H1 (cell line): ENCODE data around the gene PIMREG. TPM values are rescaled to one million over a fixed set of nuclear protein-coding genes. Genes with fewer than 3 reads are reported as not detected.

Experiments used
- CTCF ChIA-PET: fragments of 300-600 bp; sonication (Branson Sonifier 250); formaldehyde crosslinking; loops from one replicate; lab custom pipeline; 2021; ENCODE audit not compliant: partially characterized antibody; lab: Charles Lee
- POLR2A ChIA-PET: fragments of 300-600 bp; sonication (Branson Sonifier 250); formaldehyde crosslinking; loops from one replicate; lab custom pipeline; 2021; ENCODE audit warnings: inconsistent platforms; ENCODE audit not compliant: partially characterized antibody; lab: Charles Lee
- DNase-seq, 2 experiments: peaks; one replicate each; pipeline versions ENCODE4 v3.0.0 to v3.0.0-alpha.2; 2010 to 2022; ENCODE audit warnings: low spot score in 2 of 2, low read depth in 1 of 2, mixed read lengths in 1 of 2
- FAIRE-seq: peaks from 2 replicates; lab custom pipeline; 2011; peaks lifted over from hg19 to GRCh38; lab: Jason Lieb, UNC
- H2AFZ ChIP-seq: 2 replicates; pipeline ENCODE4 v1.8.1; 2012; ENCODE audit warnings: low read length, inconsistent platforms
- H2AK5ac ChIP-seq: 2 replicates; pipeline ENCODE4 v1.6.1; 2013; ENCODE audit warnings: low read depth, low read length
- H2BK120ac ChIP-seq: replicated peaks from 2 replicates; pipeline ENCODE3; 2013; ENCODE audit warnings: low read depth, low read length, inconsistent platforms
- H2BK12ac ChIP-seq: 2 replicates; pipeline ENCODE4 v1.6.1; 2013; ENCODE audit warnings: low read depth, low read length
- H2BK15ac ChIP-seq: 2 replicates; pipeline ENCODE4 v1.6.1; 2013; ENCODE audit warnings: low read length
- H2BK20ac ChIP-seq: 2 replicates; pipeline ENCODE4 v1.6.1; 2013; ENCODE audit warnings: low read length
- H2BK5ac ChIP-seq: 2 replicates; pipeline ENCODE4 v1.6.1; 2013; ENCODE audit warnings: low read depth, low read length
- H3K14ac ChIP-seq: 2 replicates; pipeline ENCODE4 v1.6.1; 2013; ENCODE audit warnings: inconsistent platforms; ENCODE audit not compliant: insufficient read length
- H3K18ac ChIP-seq: 2 replicates; pipeline ENCODE4 v1.6.1; 2013; ENCODE audit warnings: low read length; ENCODE audit errors: extremely low read depth
- H3K23ac ChIP-seq: 2 replicates; pipeline ENCODE4 v1.6.1; 2013; ENCODE audit warnings: inconsistent platforms; ENCODE audit not compliant: insufficient read length
- H3K23me2 ChIP-seq: 2 replicates; pipeline ENCODE4 v1.6.1; 2013; ENCODE audit warnings: low read depth, low read length
- H3K27ac ChIP-seq: 2 replicates; pipeline ENCODE4 v1.6.1; 2011; ENCODE audit warnings: low read depth, low read length, inconsistent platforms
- H3K27me3 ChIP-seq, 4 experiments: replicated peaks in 1 of 4; 1 replicate in 1 of 4; 2 replicates in 3 of 4; pipeline versions ENCODE4 v1.6.1 to v1.8.1; 2011 to 2013; ENCODE audit warnings: low read length in 3 of 4, mild to moderate bottlenecking in 3 of 4, inconsistent platforms in 2 of 4, mixed read lengths in 2 of 4, moderate library complexity in 1 of 4; ENCODE audit not compliant: control insufficient read depth in 3 of 4, insufficient read depth in 3 of 4; ENCODE audit errors: extremely low read depth in 1 of 4
- H3K36me3 ChIP-seq, 4 experiments: 2 replicates each; pipeline versions ENCODE4 v1.6.1 to v1.8.1; 2011 to 2013; ENCODE audit warnings: mild to moderate bottlenecking in 4 of 4, low read length in 3 of 4, moderate library complexity in 2 of 4, control low read depth in 1 of 4, inconsistent platforms in 1 of 4; ENCODE audit not compliant: insufficient read depth in 4 of 4, control insufficient read depth in 2 of 4
- H3K4ac ChIP-seq: replicated peaks from 2 replicates; pipeline ENCODE3; 2013; ENCODE audit warnings: low read length, low read depth, mixed read lengths, inconsistent platforms; ENCODE audit not compliant: insufficient read length
- H3K4me1 ChIP-seq, 4 experiments: replicated peaks in 1 of 4; 1 replicate in 1 of 4; 2 replicates in 3 of 4; pipeline versions ENCODE4 v1.6.1 to v1.8.1; 2011 to 2013; ENCODE audit warnings: low read length in 3 of 4, inconsistent platforms in 2 of 4, mixed read lengths in 1 of 4; ENCODE audit not compliant: insufficient read depth in 4 of 4, control insufficient read depth in 3 of 4
- H3K4me2 ChIP-seq, 2 experiments: 2 replicates each; pipeline versions ENCODE4 v1.6.1 to v1.8.1; 2011 to 2013; ENCODE audit warnings: low read depth in 2 of 2, low read length in 2 of 2, control low read depth in 1 of 2, inconsistent platforms in 1 of 2, mild to moderate bottlenecking in 1 of 2; ENCODE audit not compliant: insufficient read depth in 1 of 2
- H3K4me3 ChIP-seq, 4 experiments: fragments of 200-600, 300-600 bp in 1 of 4; sonication (generic), shearing (Covaris generic), sonication (Bioruptor Twin) in 1 of 4; 2 replicates each; pipeline versions ENCODE4 v1.5.1 to v1.8.1; 2011 to 2016; ENCODE audit warnings: low read length in 4 of 4, low read depth in 3 of 4, control low read depth in 2 of 4, inconsistent platforms in 2 of 4, mild to moderate bottlenecking in 2 of 4, mixed read lengths in 1 of 4, moderate library complexity in 1 of 4; ENCODE audit not compliant: insufficient read depth in 2 of 4; ENCODE audit errors: extremely low read depth in 1 of 4
- H3K56ac ChIP-seq: replicated peaks from 2 replicates; pipeline ENCODE3; 2013; ENCODE audit warnings: low read depth, mild to moderate bottlenecking, mixed read lengths, low read length, inconsistent platforms; ENCODE audit not compliant: insufficient read length
- H3K79me1 ChIP-seq: 2 replicates; pipeline ENCODE4 v1.6.1; 2013; ENCODE audit warnings: low read depth, low read length, control low read depth
- H3K79me2 ChIP-seq, 2 experiments: 2 replicates each; pipeline versions ENCODE4 v1.6.1 to v1.8.1; 2012 to 2013; ENCODE audit warnings: low read length in 2 of 2, mild to moderate bottlenecking in 2 of 2, inconsistent platforms in 1 of 2; ENCODE audit not compliant: insufficient read depth in 2 of 2, control insufficient read depth in 1 of 2
- H3K9ac ChIP-seq, 4 experiments: replicated peaks in 1 of 4; 1 replicate in 1 of 4; 2 replicates in 3 of 4; pipeline versions ENCODE4 v1.6.1 to v1.8.1; 2011 to 2013; ENCODE audit warnings: low read depth in 3 of 4, low read length in 3 of 4, control low read depth in 2 of 4, mild to moderate bottlenecking in 2 of 4, moderate library complexity in 2 of 4, inconsistent platforms in 1 of 4; ENCODE audit errors: extremely low read depth in 1 of 4
- H3K9me3 ChIP-seq, 2 experiments: 2 replicates each; pipeline versions ENCODE4 v1.6.1 to v1.8.1; 2012 to 2013; ENCODE audit warnings: mild to moderate bottlenecking in 2 of 2, moderate library complexity in 2 of 2, control low read depth in 1 of 2, inconsistent platforms in 1 of 2, low read depth in 1 of 2, low read length in 1 of 2, mixed read lengths in 1 of 2; ENCODE audit not compliant: insufficient read depth in 2 of 2
- H4K20me1 ChIP-seq, 2 experiments: replicated peaks in 1 of 2; 2 replicates each; pipeline versions ENCODE3 to v1.8.1; 2011 to 2013; ENCODE audit warnings: inconsistent platforms in 2 of 2, low read length in 2 of 2, mild to moderate bottlenecking in 1 of 2; ENCODE audit not compliant: insufficient read depth in 2 of 2, control insufficient read depth in 1 of 2
- H4K5ac ChIP-seq: 2 replicates; pipeline ENCODE4 v1.6.1; 2013; ENCODE audit warnings: low read length, low read depth, mixed read lengths, inconsistent platforms; ENCODE audit not compliant: insufficient read length
- H4K8ac ChIP-seq: 2 replicates; pipeline ENCODE4 v1.8.0; 2013; ENCODE audit warnings: mild to moderate bottlenecking, moderate library complexity, low read length, inconsistent platforms; ENCODE audit not compliant: insufficient read depth; ENCODE audit errors: extremely low read depth
- H4K91ac ChIP-seq: replicated peaks from 2 replicates; pipeline ENCODE3; 2013; ENCODE audit warnings: low read length, mixed read lengths, inconsistent platforms; ENCODE audit not compliant: insufficient read length
- ASH2L ChIP-seq: fragments of 200-600, 300-600 bp; sonication (generic); IDR thresholded peaks from one replicate; pipeline ENCODE4 v1.7.1; 2017; ENCODE audit warnings: low read length
- CHD2 ChIP-seq: IDR thresholded peaks from 2 replicates; pipeline ENCODE4 v1.6.1; 2012; ENCODE audit warnings: low read length, improper control_type of control experiment
- CTBP2 ChIP-seq: IDR thresholded peaks from 2 replicates; pipeline ENCODE4 v1.7.0; 2011; ENCODE audit warnings: borderline replicate concordance, mild to moderate bottlenecking, moderate library complexity, mixed read lengths, low read length; ENCODE audit not compliant: insufficient read depth, insufficient read length
- EZH2 ChIP-seq: fragments of 200-600 bp; sonication (generic); IDR thresholded peaks from 2 replicates; pipeline ENCODE4 v1.7.1; 2012; ENCODE audit warnings: low read depth, mild to moderate bottlenecking, moderate library complexity, low read length, inconsistent platforms; ENCODE audit not compliant: severe bottlenecking
- FOSL1 ChIP-seq: IDR thresholded peaks from 2 replicates; pipeline ENCODE4 v1.6.1; 2011; ENCODE audit warnings: mild to moderate bottlenecking, low read depth, low read length, moderate library complexity; ENCODE audit not compliant: insufficient read depth
- GABPA ChIP-seq: IDR thresholded peaks from 2 replicates; pipeline ENCODE4 v1.6.1; 2011; ENCODE audit warnings: mild to moderate bottlenecking, low read length, moderate library complexity, borderline replicate concordance; ENCODE audit not compliant: insufficient read depth
- JUND ChIP-seq: IDR thresholded peaks from 2 replicates; pipeline ENCODE4 v1.6.1; 2011; ENCODE audit warnings: mild to moderate bottlenecking, improper control_type of control experiment, low read length
- RAD21 ChIP-seq, 2 experiments: IDR thresholded peaks in 1 of 2; conservative IDR thresholded peaks in 1 of 2; 2 replicates each; pipeline ENCODE4 v1.6.1; 2011; ENCODE audit warnings: low read depth in 2 of 2, low read length in 2 of 2, improper control_type of control experiment in 1 of 2, inconsistent platforms in 1 of 2, mild to moderate bottlenecking in 1 of 2, moderate library complexity in 1 of 2
- RFX5 ChIP-seq: IDR thresholded peaks from 2 replicates; pipeline ENCODE4 v1.6.1; 2011; ENCODE audit warnings: low read depth, low read length, improper control_type of control experiment, borderline replicate concordance
- SP2 ChIP-seq: IDR thresholded peaks from 2 replicates; pipeline ENCODE4 v1.6.1; 2012; ENCODE audit warnings: mild to moderate bottlenecking, low read length, inconsistent platforms
- SRF ChIP-seq: IDR thresholded peaks from 2 replicates; pipeline ENCODE4 v1.6.1; 2011; ENCODE audit warnings: mild to moderate bottlenecking, low read depth, low read length, moderate library complexity
- TAF7 ChIP-seq: optimal IDR thresholded peaks from 2 replicates; pipeline ENCODE3; 2011; ENCODE audit warnings: low read depth, mild to moderate bottlenecking, inconsistent platforms, low read length, moderate library complexity, borderline replicate concordance
- TBP ChIP-seq: IDR thresholded peaks from 2 replicates; pipeline ENCODE4 v1.6.1; 2011; ENCODE audit warnings: low read depth, low read length, improper control_type of control experiment
- TCF12 ChIP-seq: IDR thresholded peaks from 2 replicates; pipeline ENCODE4 v1.6.1; 2011; ENCODE audit warnings: low read depth, mild to moderate bottlenecking, low read length
- WGBS, 2 experiments: shearing (Covaris generic) in 1 of 2; methylation state at CpG; one replicate each; pipeline versions ENCODE4 v1.1.6 to v1.1.7; 2013 to 2015; ENCODE audit warnings: low lambda C conversion rate in 2 of 2, mixed read lengths in 2 of 2, inconsistent platforms in 1 of 2, low coverage in 1 of 2, missing lambda C conversion rate in 1 of 2; ENCODE audit not compliant: insufficient replicate concordance in 2 of 2, insufficient coverage in 1 of 2, insufficient read length in 1 of 2; ENCODE audit errors: extremely low coverage in 1 of 2, missing lambda C conversion rate in 1 of 2; 5-methylcytosine and 5-hydroxymethylcytosine counted together
- polyA plus RNA-seq, 7 experiments: library from polyadenylated mRNA; depleted of rRNA in 3 of 7; stranded (reverse) in 5 of 7; unstranded in 2 of 7; fragments of >200 nt in 5 of 7; fragments of 200-250 nt in 2 of 7; gene quantifications; 1 replicate in 5 of 7; 2 replicates in 1 of 7; 4 replicates in 1 of 7; pipeline versions ENCODE4 v1.2.1 to v1.2.3, GENCODE V29; 2011 to 2013; ENCODE audit warnings: missing spikeins in 2 of 7, mixed read lengths in 2 of 7
- total RNA-seq: library from RNA; stranded (reverse); fragmentation: NEBNext Ultra II Directional; extraction: Animal tissue kit (Norgen Biotek cat#: 25700); gene quantifications from 2 replicates; pipeline ENCODE4 v1.2.1, GENCODE V29; 2021

The PIMREG gene
- total and polyA plus RNA-seq, 2 of the 8 experiments (the other 6 are each of a cell fraction or from before 2014, with no cell fraction given) = 133 to 148 TPM

DNA sequence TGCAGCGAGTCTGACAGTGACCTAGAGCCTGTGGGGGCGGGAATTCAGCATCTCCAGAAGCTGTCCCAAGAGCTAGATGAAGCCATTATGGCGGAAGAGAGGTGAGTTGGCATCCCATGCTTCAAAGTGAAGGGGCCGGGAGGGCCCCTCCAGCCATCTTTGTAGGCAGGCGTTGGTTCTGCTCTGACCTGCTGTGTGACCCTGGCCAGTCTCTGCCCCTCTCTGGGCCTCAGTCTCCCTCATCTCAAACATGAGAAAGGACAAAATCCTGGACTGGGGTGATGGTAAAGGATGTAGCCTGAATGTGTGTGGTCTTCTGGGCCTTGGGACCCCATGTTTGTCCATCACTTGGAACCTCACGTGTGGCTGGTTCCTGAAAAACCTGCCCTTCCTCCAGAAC lies 5.1 kb downstream of the PIMREG start:
- Histone ChIP-seq H2BK15ac (no peak overlapping the region), H3K9ac (no peak overlapping the region; a peak in 1 of 7 replicates), H3K14ac (no peak overlapping the region), H3K4ac (no peak overlapping the region), H4K91ac (no peak overlapping the region), H3K23me2 (peaks cover 4% of the 10 kb centered on the region; the same call in 1 of the 2 replicates), H2AK5ac (no peak overlapping the region), H3K4me2 (no peak overlapping the region), H3K27ac (no peak overlapping the region), H4K5ac (no peak overlapping the region), H3K56ac (no peak overlapping the region), H3K27me3 (no peaks in the 10 kb centered on the region; a peak in 2 of 7 replicates), H3K23ac (no peak overlapping the region), H3K4me1 (peaks cover 6 to 38% (median 18%) of the 10 kb centered on the region in 4 experiments), H3K18ac (no peak overlapping the region; the same call in 1 of the 2 replicates), H3K9me3 (no peaks in the 10 kb centered on the region), H3K79me1 (peaks cover 8% of the 10 kb centered on the region), H2AFZ (no peak overlapping the region), H3K36me3 (peaks cover 19 to 57% (median 43%) of the 10 kb centered on the region in 4 experiments), H4K8ac (no peak overlapping the region), H2BK12ac (no peak overlapping the region), H3K79me2 (peaks cover 3 to 21% of the 10 kb centered on the region in 2 experiments; a peak in 3 of 4 replicates), H2BK5ac (no peak overlapping the region), H4K20me1 (peaks cover 0 to 18% of the 10 kb centered on the region in 2 experiments), H3K4me3 (no peak overlapping the region), H2BK120ac (no peak overlapping the region), H2BK20ac (no peak overlapping the region)
- DNase-seq (no peak), FAIRE-seq (no peak)
- ChIA-PET POLR2A (no interaction called here), CTCF (interaction anchor here (0.7 to 1.8 kb wide), 5 partner anchors 10 to 105 kb away, joined by 3 to 8 read pairs (median 3); no protein-coding TSS in a partner anchor)
- 93% methylated on average over 6 of the region's 6 CpGs; no CpG with 5 or more reads in 1 of the 2 experiments for WGBS, 2 experiments
- no peak for TF ChIP-seq EZH2
- no peak for TF ChIP-seq TAF7
- no peak for TF ChIP-seq SP2
- TF ChIP-seq GABPA = no peak
- TF ChIP-seq RAD21 (IDR thresholded peaks at IDR 0.05 in 1 of 2, conservative IDR thresholded peaks at IDR 0.05 in 1 of 2; ENCODE audit: low read depth in 2 of 2, low read length in 2 of 2) = no peak
- TF ChIP-seq TCF12 = no peak
- TF ChIP-seq ASH2L = no peak
- TF ChIP-seq CHD2 = no peak
- TF ChIP-seq TBP = no peak
- TF ChIP-seq FOSL1 = no peak
- no peak for TF ChIP-seq SRF
- no peak for TF ChIP-seq JUND
- no peak for TF ChIP-seq CTBP2
- TF ChIP-seq RFX5 = no peak
